Astrocyte (in vitro differentiated cells and primary cell): ENCODE measurements around the gene CSMD2. TPM values are rescaled to one million over a fixed set of nuclear protein-coding genes. Genes with fewer than 3 reads are reported as not detected.

Experiments
- DNase-seq: peaks from one replicate; pipeline ENCODE4 v3.0.0-alpha.2; 2010; ENCODE audit warnings: low read depth
- FAIRE-seq: peaks from 2 replicates; lab custom pipeline; 2011; peaks lifted over from hg19 to GRCh38; lab: Jason Lieb, UNC
- H2AFZ ChIP-seq: 2 replicates; pipeline ENCODE4 v1.6.0; 2012; ENCODE audit warnings: low read depth, low read length, inconsistent platforms
- H3K27ac ChIP-seq: 2 replicates; pipeline ENCODE4 v1.5.1; 2011; ENCODE audit warnings: low read depth, low read length, inconsistent platforms
- H3K27me3 ChIP-seq: 2 replicates; pipeline ENCODE4 v1.6.0; 2011; ENCODE audit warnings: low read length, inconsistent platforms; ENCODE audit not compliant: insufficient read depth
- H3K36me3 ChIP-seq: 2 replicates; pipeline ENCODE4 v1.5.1; 2011; ENCODE audit warnings: low read length, inconsistent platforms; ENCODE audit not compliant: insufficient read depth
- H3K4me1 ChIP-seq: 2 replicates; pipeline ENCODE4 v1.5.1; 2011; ENCODE audit warnings: low read length, inconsistent platforms; ENCODE audit not compliant: insufficient read depth
- H3K4me2 ChIP-seq: 2 replicates; pipeline ENCODE4 v1.6.0; 2012; ENCODE audit warnings: low read length, inconsistent platforms
- H3K4me3 ChIP-seq: 2 replicates; pipeline ENCODE4 v1.5.1; 2011; ENCODE audit warnings: low read depth, mild to moderate bottlenecking, low read length, inconsistent platforms; ENCODE audit not compliant: insufficient read depth
- H3K79me2 ChIP-seq: 2 replicates; pipeline ENCODE4 v1.6.0; 2012; ENCODE audit warnings: mild to moderate bottlenecking, low read length, inconsistent platforms; ENCODE audit not compliant: insufficient read depth
- H3K9ac ChIP-seq: 2 replicates; pipeline ENCODE4 v1.6.0; 2012; ENCODE audit warnings: mild to moderate bottlenecking, low read length, inconsistent platforms
- H3K9me3 ChIP-seq: 2 replicates; pipeline ENCODE4 v1.5.1; 2012; ENCODE audit warnings: low read depth, mild to moderate bottlenecking, low read length, inconsistent platforms; ENCODE audit not compliant: insufficient read depth
- H4K20me1 ChIP-seq: 2 replicates; pipeline ENCODE4 v1.6.0; 2012; ENCODE audit warnings: low read length, inconsistent platforms; ENCODE audit not compliant: insufficient read depth
- H3K27ac Mint-ChIP-seq: one replicate; pipeline ENCODE4 v1.8.0; 2021; ENCODE audit warnings: mild to moderate bottlenecking, mixed read lengths; ENCODE audit not compliant: unreplicated experiment
- H3K27me3 Mint-ChIP-seq: one replicate; pipeline ENCODE4 v1.8.0; 2021; ENCODE audit warnings: low read depth, mixed read lengths; ENCODE audit not compliant: unreplicated experiment
- H3K36me3 Mint-ChIP-seq: one replicate; pipeline ENCODE4 v1.8.0; 2021; ENCODE audit warnings: low read depth, mixed read lengths; ENCODE audit not compliant: unreplicated experiment
- H3K4me1 Mint-ChIP-seq: one replicate; pipeline ENCODE4 v1.8.0; 2021; ENCODE audit warnings: low read depth, mixed read lengths; ENCODE audit not compliant: unreplicated experiment
- H3K4me3 Mint-ChIP-seq: one replicate; pipeline ENCODE4 v1.8.0; 2021; ENCODE audit warnings: mild to moderate bottlenecking, moderate library complexity, mixed read lengths; ENCODE audit not compliant: unreplicated experiment
- H3K9me3 Mint-ChIP-seq: one replicate; pipeline ENCODE4 v1.8.0; 2021; ENCODE audit warnings: mild to moderate bottlenecking, mixed read lengths; ENCODE audit not compliant: unreplicated experiment
- CTCF ChIP-seq: IDR thresholded peaks from 2 replicates; pipeline ENCODE4 v1.5.1; 2011; ENCODE audit warnings: low read depth, mild to moderate bottlenecking, inconsistent platforms, low read length, moderate library complexity; ENCODE audit not compliant: insufficient read depth
- EZH2 ChIP-seq: IDR thresholded peaks from 2 replicates; pipeline ENCODE4 v1.6.1; 2012; ENCODE audit warnings: mild to moderate bottlenecking, low read length, inconsistent platforms; ENCODE audit not compliant: insufficient read depth
- total RNA-seq: library from RNA; stranded (reverse); gene quantifications from 2 replicates; pipeline ENCODE4 v1.2.1, GENCODE V29; 2021

The CSMD2 gene
- total RNA-seq, 1 donor from 2014 or later, result 11.1 TPM

GRCh38 chr1:33867684-33868083, 297.3 kb downstream of the CSMD2 start:
- FAIRE-seq, result no peak
- H3K4me2 ChIP-seq, result no peak overlapping the region
- TF ChIP-seq CTCF, result no peak
- no peak for TF ChIP-seq EZH2
- no peaks in the 10 kb centered on the region for H3K9me3 ChIP-seq
- H3K27me3 ChIP-seq, result no peaks in the 10 kb centered on the region
- H2AFZ ChIP-seq, result no peak overlapping the region
- Mint-ChIP-seq H3K27ac (no peak overlapping the region), H3K4me1 (no peaks in the 10 kb centered on the region), H3K36me3 (peaks cover 9% of the 10 kb centered on the region), H3K27me3 (peaks cover 5% of the 10 kb centered on the region), H3K4me3 (no peak overlapping the region), H3K9me3 (peaks cover 6% of the 10 kb centered on the region)
- DNase-seq, result no peak
- H3K36me3 ChIP-seq, result no peaks in the 10 kb centered on the region
- H4K20me1 ChIP-seq, result no peaks in the 10 kb centered on the region
- no peak overlapping the region for H3K27ac ChIP-seq
- H3K4me1 ChIP-seq, result peaks cover 11% of the 10 kb centered on the region
- H3K79me2 ChIP-seq, result no peaks in the 10 kb centered on the region
- no peak overlapping the region for H3K4me3 ChIP-seq
- H3K9ac ChIP-seq, result no peak overlapping the region

- no peak overlapping the region for H3K4me3 ChIP-seq
- H3K4me2 ChIP-seq, result peak overlapping the region; percentile 20
- TF ChIP-seq EZH2 (no peak), CTCF (no peak)
- no peaks in the 10 kb centered on the region for H3K36me3 ChIP-seq
- H3K4me3 Mint-ChIP-seq, result no peak overlapping the region
- H3K9ac ChIP-seq, result no peak overlapping the region
- no peak overlapping the region for H3K27ac ChIP-seq
- no peak overlapping the region for H3K27ac Mint-ChIP-seq
- no peak for FAIRE-seq
- H3K4me1 ChIP-seq, result peaks cover 16% of the 10 kb centered on the region
- H3K4me1 Mint-ChIP-seq, result peaks cover 6% of the 10 kb centered on the region
- H3K79me2 ChIP-seq, result peaks cover 3% of the 10 kb centered on the region
- H3K9me3 Mint-ChIP-seq, result peaks cover 6% of the 10 kb centered on the region
- H2AFZ ChIP-seq, result no peak overlapping the region
- H3K9me3 ChIP-seq, result no peaks in the 10 kb centered on the region
- peaks cover 5% of the 10 kb centered on the region for H3K27me3 Mint-ChIP-seq
- DNase-seq, result peak; percentile 77
- H4K20me1 ChIP-seq, result peaks cover 11% of the 10 kb centered on the region
- no peaks in the 10 kb centered on the region for H3K27me3 ChIP-seq
- H3K36me3 Mint-ChIP-seq, result peaks cover 3% of the 10 kb centered on the region
These were observed 298.7 kb downstream of the CSMD2 start for GRCh38 chr1:33866281-33866680.

- TF ChIP-seq CTCF, result no peak
- TF ChIP-seq EZH2, result no peak
- H2AFZ ChIP-seq, result no peak overlapping the region
- H3K36me3 Mint-ChIP-seq, result peaks cover 3% of the 10 kb centered on the region
- no peak overlapping the region for H3K4me3 Mint-ChIP-seq
- H3K9me3 ChIP-seq, result no peaks in the 10 kb centered on the region
- no peak overlapping the region for H3K4me2 ChIP-seq
- peaks cover 6% of the 10 kb centered on the region for H3K9me3 Mint-ChIP-seq
- H3K27me3 ChIP-seq, result no peaks in the 10 kb centered on the region
- H3K27me3 Mint-ChIP-seq, result peaks cover 7% of the 10 kb centered on the region
- H3K36me3 ChIP-seq, result no peaks in the 10 kb centered on the region
- H3K9ac ChIP-seq, result no peak overlapping the region
- no peak overlapping the region for H3K27ac ChIP-seq
- H4K20me1 ChIP-seq, result peaks cover 11% of the 10 kb centered on the region
- no peak overlapping the region for H3K4me3 ChIP-seq
- no peak overlapping the region for H3K27ac Mint-ChIP-seq
- peaks cover 20% of the 10 kb centered on the region for H3K4me1 ChIP-seq
- H3K79me2 ChIP-seq, result peaks cover 3% of the 10 kb centered on the region
- peaks cover 16% of the 10 kb centered on the region for H3K4me1 Mint-ChIP-seq
- DNase-seq (no peak), FAIRE-seq (no peak)
These were observed 300.3 kb downstream of the CSMD2 start for GRCh38 chr1:33864460-33865389.
